H1 (cell line): ENCODE measurements around the gene CADM1. TPM values are rescaled to one million over a fixed set of nuclear protein-coding genes. Genes with fewer than 3 reads are reported as not detected.

Experiments
- CTCF ChIA-PET: fragments of 300-600 bp; sonication (Branson Sonifier 250); formaldehyde crosslinking; loops from one replicate; lab custom pipeline; 2021; ENCODE audit not compliant: partially characterized antibody; lab: Charles Lee
- POLR2A ChIA-PET: fragments of 300-600 bp; sonication (Branson Sonifier 250); formaldehyde crosslinking; loops from one replicate; lab custom pipeline; 2021; ENCODE audit warnings: inconsistent platforms; ENCODE audit not compliant: partially characterized antibody; lab: Charles Lee
- DNase-seq, 2 experiments: peaks; one replicate each; pipeline versions ENCODE4 v3.0.0 to v3.0.0-alpha.2; 2010 to 2022; ENCODE audit warnings: low spot score in 2 of 2, low read depth in 1 of 2, mixed read lengths in 1 of 2
- FAIRE-seq: peaks from 2 replicates; lab custom pipeline; 2011; peaks lifted over from hg19 to GRCh38; lab: Jason Lieb, UNC
- H2AFZ ChIP-seq: 2 replicates; pipeline ENCODE4 v1.8.1; 2012; ENCODE audit warnings: low read length, inconsistent platforms
- H2AK5ac ChIP-seq: 2 replicates; pipeline ENCODE4 v1.6.1; 2013; ENCODE audit warnings: low read depth, low read length
- H2BK120ac ChIP-seq: replicated peaks from 2 replicates; pipeline ENCODE3; 2013; ENCODE audit warnings: low read depth, low read length, inconsistent platforms
- H2BK12ac ChIP-seq: 2 replicates; pipeline ENCODE4 v1.6.1; 2013; ENCODE audit warnings: low read depth, low read length
- H2BK15ac ChIP-seq: 2 replicates; pipeline ENCODE4 v1.6.1; 2013; ENCODE audit warnings: low read length
- H2BK20ac ChIP-seq: 2 replicates; pipeline ENCODE4 v1.6.1; 2013; ENCODE audit warnings: low read length
- H2BK5ac ChIP-seq: 2 replicates; pipeline ENCODE4 v1.6.1; 2013; ENCODE audit warnings: low read depth, low read length
- H3K14ac ChIP-seq: 2 replicates; pipeline ENCODE4 v1.6.1; 2013; ENCODE audit warnings: inconsistent platforms; ENCODE audit not compliant: insufficient read length
- H3K18ac ChIP-seq: 2 replicates; pipeline ENCODE4 v1.6.1; 2013; ENCODE audit warnings: low read length; ENCODE audit errors: extremely low read depth
- H3K23ac ChIP-seq: 2 replicates; pipeline ENCODE4 v1.6.1; 2013; ENCODE audit warnings: inconsistent platforms; ENCODE audit not compliant: insufficient read length
- H3K23me2 ChIP-seq: 2 replicates; pipeline ENCODE4 v1.6.1; 2013; ENCODE audit warnings: low read depth, low read length
- H3K27ac ChIP-seq: 2 replicates; pipeline ENCODE4 v1.6.1; 2011; ENCODE audit warnings: low read depth, low read length, inconsistent platforms
- H3K27me3 ChIP-seq, 4 experiments: replicated peaks in 1 of 4; 1 replicate in 1 of 4; 2 replicates in 3 of 4; pipeline versions ENCODE4 v1.6.1 to v1.8.1; 2011 to 2013; ENCODE audit warnings: low read length in 3 of 4, mild to moderate bottlenecking in 3 of 4, inconsistent platforms in 2 of 4, mixed read lengths in 2 of 4, moderate library complexity in 1 of 4; ENCODE audit not compliant: control insufficient read depth in 3 of 4, insufficient read depth in 3 of 4; ENCODE audit errors: extremely low read depth in 1 of 4
- H3K36me3 ChIP-seq, 4 experiments: 2 replicates each; pipeline versions ENCODE4 v1.6.1 to v1.8.1; 2011 to 2013; ENCODE audit warnings: mild to moderate bottlenecking in 4 of 4, low read length in 3 of 4, moderate library complexity in 2 of 4, control low read depth in 1 of 4, inconsistent platforms in 1 of 4; ENCODE audit not compliant: insufficient read depth in 4 of 4, control insufficient read depth in 2 of 4
- H3K4ac ChIP-seq: replicated peaks from 2 replicates; pipeline ENCODE3; 2013; ENCODE audit warnings: low read length, low read depth, mixed read lengths, inconsistent platforms; ENCODE audit not compliant: insufficient read length
- H3K4me1 ChIP-seq, 4 experiments: replicated peaks in 1 of 4; 1 replicate in 1 of 4; 2 replicates in 3 of 4; pipeline versions ENCODE4 v1.6.1 to v1.8.1; 2011 to 2013; ENCODE audit warnings: low read length in 3 of 4, inconsistent platforms in 2 of 4, mixed read lengths in 1 of 4; ENCODE audit not compliant: insufficient read depth in 4 of 4, control insufficient read depth in 3 of 4
- H3K4me2 ChIP-seq, 2 experiments: 2 replicates each; pipeline versions ENCODE4 v1.6.1 to v1.8.1; 2011 to 2013; ENCODE audit warnings: low read depth in 2 of 2, low read length in 2 of 2, control low read depth in 1 of 2, inconsistent platforms in 1 of 2, mild to moderate bottlenecking in 1 of 2; ENCODE audit not compliant: insufficient read depth in 1 of 2
- H3K4me3 ChIP-seq, 4 experiments: fragments of 200-600, 300-600 bp in 1 of 4; sonication (generic), shearing (Covaris generic), sonication (Bioruptor Twin) in 1 of 4; 2 replicates each; pipeline versions ENCODE4 v1.5.1 to v1.8.1; 2011 to 2016; ENCODE audit warnings: low read length in 4 of 4, low read depth in 3 of 4, control low read depth in 2 of 4, inconsistent platforms in 2 of 4, mild to moderate bottlenecking in 2 of 4, mixed read lengths in 1 of 4, moderate library complexity in 1 of 4; ENCODE audit not compliant: insufficient read depth in 2 of 4; ENCODE audit errors: extremely low read depth in 1 of 4
- H3K56ac ChIP-seq: replicated peaks from 2 replicates; pipeline ENCODE3; 2013; ENCODE audit warnings: low read depth, mild to moderate bottlenecking, mixed read lengths, low read length, inconsistent platforms; ENCODE audit not compliant: insufficient read length
- H3K79me1 ChIP-seq: 2 replicates; pipeline ENCODE4 v1.6.1; 2013; ENCODE audit warnings: low read depth, low read length, control low read depth
- H3K79me2 ChIP-seq, 2 experiments: 2 replicates each; pipeline versions ENCODE4 v1.6.1 to v1.8.1; 2012 to 2013; ENCODE audit warnings: low read length in 2 of 2, mild to moderate bottlenecking in 2 of 2, inconsistent platforms in 1 of 2; ENCODE audit not compliant: insufficient read depth in 2 of 2, control insufficient read depth in 1 of 2
- H3K9ac ChIP-seq, 4 experiments: replicated peaks in 1 of 4; 1 replicate in 1 of 4; 2 replicates in 3 of 4; pipeline versions ENCODE4 v1.6.1 to v1.8.1; 2011 to 2013; ENCODE audit warnings: low read depth in 3 of 4, low read length in 3 of 4, control low read depth in 2 of 4, mild to moderate bottlenecking in 2 of 4, moderate library complexity in 2 of 4, inconsistent platforms in 1 of 4; ENCODE audit errors: extremely low read depth in 1 of 4
- H3K9me3 ChIP-seq, 2 experiments: 2 replicates each; pipeline versions ENCODE4 v1.6.1 to v1.8.1; 2012 to 2013; ENCODE audit warnings: mild to moderate bottlenecking in 2 of 2, moderate library complexity in 2 of 2, control low read depth in 1 of 2, inconsistent platforms in 1 of 2, low read depth in 1 of 2, low read length in 1 of 2, mixed read lengths in 1 of 2; ENCODE audit not compliant: insufficient read depth in 2 of 2
- H4K20me1 ChIP-seq, 2 experiments: replicated peaks in 1 of 2; 2 replicates each; pipeline versions ENCODE3 to v1.8.1; 2011 to 2013; ENCODE audit warnings: inconsistent platforms in 2 of 2, low read length in 2 of 2, mild to moderate bottlenecking in 1 of 2; ENCODE audit not compliant: insufficient read depth in 2 of 2, control insufficient read depth in 1 of 2
- H4K5ac ChIP-seq: 2 replicates; pipeline ENCODE4 v1.6.1; 2013; ENCODE audit warnings: low read length, low read depth, mixed read lengths, inconsistent platforms; ENCODE audit not compliant: insufficient read length
- H4K8ac ChIP-seq: 2 replicates; pipeline ENCODE4 v1.8.0; 2013; ENCODE audit warnings: mild to moderate bottlenecking, moderate library complexity, low read length, inconsistent platforms; ENCODE audit not compliant: insufficient read depth; ENCODE audit errors: extremely low read depth
- H4K91ac ChIP-seq: replicated peaks from 2 replicates; pipeline ENCODE3; 2013; ENCODE audit warnings: low read length, mixed read lengths, inconsistent platforms; ENCODE audit not compliant: insufficient read length
- BRCA1 ChIP-seq: IDR thresholded peaks from 2 replicates; pipeline ENCODE4 v1.6.1; 2012; ENCODE audit warnings: low read depth, low read length, improper control_type of control experiment
- FOSL1 ChIP-seq: IDR thresholded peaks from 2 replicates; pipeline ENCODE4 v1.6.1; 2011; ENCODE audit warnings: mild to moderate bottlenecking, low read depth, low read length, moderate library complexity; ENCODE audit not compliant: insufficient read depth
- NRF1 ChIP-seq: IDR thresholded peaks from 2 replicates; pipeline ENCODE4 v1.6.1; 2011; ENCODE audit warnings: mild to moderate bottlenecking, low read depth, low read length, improper control_type of control experiment
- RAD21 ChIP-seq, 2 experiments: IDR thresholded peaks in 1 of 2; conservative IDR thresholded peaks in 1 of 2; 2 replicates each; pipeline ENCODE4 v1.6.1; 2011; ENCODE audit warnings: low read depth in 2 of 2, low read length in 2 of 2, improper control_type of control experiment in 1 of 2, inconsistent platforms in 1 of 2, mild to moderate bottlenecking in 1 of 2, moderate library complexity in 1 of 2
- WGBS, 2 experiments: shearing (Covaris generic) in 1 of 2; methylation state at CpG; one replicate each; pipeline versions ENCODE4 v1.1.6 to v1.1.7; 2013 to 2015; ENCODE audit warnings: low lambda C conversion rate in 2 of 2, mixed read lengths in 2 of 2, inconsistent platforms in 1 of 2, low coverage in 1 of 2, missing lambda C conversion rate in 1 of 2; ENCODE audit not compliant: insufficient replicate concordance in 2 of 2, insufficient coverage in 1 of 2, insufficient read length in 1 of 2; ENCODE audit errors: extremely low coverage in 1 of 2, missing lambda C conversion rate in 1 of 2; 5-methylcytosine and 5-hydroxymethylcytosine counted together
- polyA plus RNA-seq, 7 experiments: library from polyadenylated mRNA; depleted of rRNA in 3 of 7; stranded (reverse) in 5 of 7; unstranded in 2 of 7; fragments of >200 nt in 5 of 7; fragments of 200-250 nt in 2 of 7; gene quantifications; 1 replicate in 5 of 7; 2 replicates in 1 of 7; 4 replicates in 1 of 7; pipeline versions ENCODE4 v1.2.1 to v1.2.3, GENCODE V29; 2011 to 2013; ENCODE audit warnings: missing spikeins in 2 of 7, mixed read lengths in 2 of 7
- total RNA-seq: library from RNA; stranded (reverse); fragmentation: NEBNext Ultra II Directional; extraction: Animal tissue kit (Norgen Biotek cat#: 25700); gene quantifications from 2 replicates; pipeline ENCODE4 v1.2.1, GENCODE V29; 2021
- TF ChIP-seq, protein P1 (sequence below): IDR thresholded peaks from 2 replicates; pipeline ENCODE4 v1.6.1; 2012; ENCODE audit warnings: inconsistent platforms

Gene CADM1
- total and polyA plus RNA-seq, 2 of the 8 experiments (the other 6 are each of a cell fraction or from before 2014, with no cell fraction given): 8.3 to 25.3 TPM

- ChIA-PET POLR2A (interaction anchor here (1.6 kb wide), 1 partner anchor 11 kb away, joined by 3 read pairs; no protein-coding TSS in a partner anchor), CTCF (interaction anchor here (0.6 to 3.6 kb wide), 3 partner anchors 8 to 417 kb away, joined by 3 to 13 read pairs (median 3); no protein-coding TSS in a partner anchor)
- DNase-seq (no peak), FAIRE-seq (no peak)
- no peak overlapping the region for H3K18ac ChIP-seq
- no peaks in the 10 kb centered on the region for H3K79me1 ChIP-seq
- H3K4me1 ChIP-seq: peaks cover 0 to 6% (median 3%) of the 10 kb centered on the region in 4 experiments; a peak in 5 of 7 replicates
- H2BK12ac ChIP-seq: no peak overlapping the region
- no peak overlapping the region for H3K56ac ChIP-seq
- no peak overlapping the region for H3K4ac ChIP-seq
- TF ChIP-seq, protein P1, sequence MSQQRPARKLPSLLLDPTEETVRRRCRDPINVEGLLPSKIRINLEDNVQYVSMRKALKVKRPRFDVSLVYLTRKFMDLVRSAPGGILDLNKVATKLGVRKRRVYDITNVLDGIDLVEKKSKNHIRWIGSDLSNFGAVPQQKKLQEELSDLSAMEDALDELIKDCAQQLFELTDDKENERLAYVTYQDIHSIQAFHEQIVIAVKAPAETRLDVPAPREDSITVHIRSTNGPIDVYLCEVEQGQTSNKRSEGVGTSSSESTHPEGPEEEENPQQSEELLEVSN: no peak
- no peak for TF ChIP-seq NRF1
- no peak for TF ChIP-seq BRCA1
- TF ChIP-seq FOSL1: no peak
- no peak for TF ChIP-seq RAD21 (IDR thresholded peaks at IDR 0.05 in 1 of 2, conservative IDR thresholded peaks at IDR 0.05 in 1 of 2; ENCODE audit: low read depth in 2 of 2, low read length in 2 of 2)
- H3K4me3 ChIP-seq: no peak overlapping the region
- no peak overlapping the region for H2BK15ac ChIP-seq
- H4K91ac ChIP-seq: no peak overlapping the region
- H2AFZ ChIP-seq: no peak overlapping the region
- no peak overlapping the region for H2AK5ac ChIP-seq
- no peaks in the 10 kb centered on the region for H3K23me2 ChIP-seq
- H4K8ac ChIP-seq: no peak overlapping the region
- H3K4me2 ChIP-seq: no peak overlapping the region
- H4K5ac ChIP-seq: no peak overlapping the region
- no peak overlapping the region for H3K9ac ChIP-seq
- H2BK20ac ChIP-seq: no peak overlapping the region
- no peaks in the 10 kb centered on the region for H4K20me1 ChIP-seq
- H3K27ac ChIP-seq: no peak overlapping the region
- H3K79me2 ChIP-seq: no peaks in the 10 kb centered on the region
- H3K14ac ChIP-seq: no peak overlapping the region
- H3K27me3 ChIP-seq: no peaks in the 10 kb centered on the region
- H2BK120ac ChIP-seq: no peak overlapping the region
- 90% methylated on average over 3 of the region's 3 CpGs; no CpG with 5 or more reads in 1 of the 2 experiments for WGBS, 2 experiments
- no peaks in the 10 kb centered on the region for H3K9me3 ChIP-seq
- no peak overlapping the region for H2BK5ac ChIP-seq
- H3K23ac ChIP-seq: no peak overlapping the region
- no peaks in the 10 kb centered on the region for H3K36me3 ChIP-seq
These were observed 324.6 kb downstream of the CADM1 start for GRCh38 chr11:115179636-115180035.
